Renal cortical epithelial cell (primary cell): ENCODE results near the gene CTNNA2. TPM values are rescaled to one million over a fixed set of nuclear protein-coding genes. Genes with fewer than 3 reads are reported as not detected.

ENCODE experiments used
- DNase-seq: peaks from one replicate; pipeline ENCODE4 v3.0.0-alpha.2; 2011; ENCODE audit warnings: low read depth
- total RNA-seq: library from RNA; depleted of rRNA; stranded (reverse); fragments of >200 nt; gene quantifications from 2 replicates; pipeline ENCODE4 v1.2.3, GENCODE V29; 2014

Gene CTNNA2
- total RNA-seq, 1 donor from 2014 or later: 0.35 TPM

GRCh38 chr2:79935771-79936657, 423.2 kb downstream of the CTNNA2 start:
- peak; percentile 68 for DNase-seq

DNA sequence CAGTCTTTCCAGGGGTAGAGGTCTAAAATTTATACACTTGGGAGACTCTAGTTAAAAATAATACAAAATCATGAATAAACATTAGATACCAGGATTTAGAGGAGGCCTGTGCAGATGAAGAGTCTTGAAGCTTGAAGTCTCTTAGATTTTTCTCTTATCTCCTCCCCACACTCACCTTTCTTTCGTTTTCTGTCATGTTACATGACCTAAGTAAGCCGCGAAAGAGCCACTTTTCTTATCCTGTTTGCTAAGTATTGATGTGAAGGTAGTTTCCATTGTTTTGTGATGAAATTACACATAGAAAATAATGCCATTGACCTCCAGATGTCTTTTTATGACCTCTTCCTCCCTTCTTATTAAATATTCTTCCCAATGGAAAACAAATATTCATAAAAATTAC, 423.9 kb downstream of the CTNNA2 start:
- DNase-seq: no peak

GRCh38 chr2:79938648-79939047, 425.8 kb downstream of the CTNNA2 start:
- DNase-seq: no peak

DNA sequence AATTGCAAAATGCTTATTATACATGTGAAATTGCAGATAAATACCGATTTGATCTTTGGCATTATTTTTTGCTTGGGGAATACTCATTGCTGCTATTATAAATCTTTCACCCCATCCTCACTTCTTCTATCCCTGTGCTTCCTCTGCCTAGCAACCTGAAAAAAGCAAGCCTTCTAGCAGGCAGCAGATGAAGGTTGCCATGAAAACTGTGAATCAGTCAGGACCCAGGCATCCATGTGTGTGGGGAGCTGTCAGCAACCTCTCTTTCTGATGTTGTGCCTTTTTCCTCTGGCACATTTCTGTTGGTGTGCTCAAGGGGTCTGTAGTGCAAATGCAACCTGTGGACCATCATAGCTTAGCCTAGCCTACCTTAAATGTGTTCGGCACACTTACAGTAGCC, 427.5 kb downstream of the CTNNA2 start:
- no peak for DNase-seq

GRCh38 chr2:79941179-79941578, 428.3 kb downstream of the CTNNA2 start:
- DNase-seq: peak; percentile 20

DNA sequence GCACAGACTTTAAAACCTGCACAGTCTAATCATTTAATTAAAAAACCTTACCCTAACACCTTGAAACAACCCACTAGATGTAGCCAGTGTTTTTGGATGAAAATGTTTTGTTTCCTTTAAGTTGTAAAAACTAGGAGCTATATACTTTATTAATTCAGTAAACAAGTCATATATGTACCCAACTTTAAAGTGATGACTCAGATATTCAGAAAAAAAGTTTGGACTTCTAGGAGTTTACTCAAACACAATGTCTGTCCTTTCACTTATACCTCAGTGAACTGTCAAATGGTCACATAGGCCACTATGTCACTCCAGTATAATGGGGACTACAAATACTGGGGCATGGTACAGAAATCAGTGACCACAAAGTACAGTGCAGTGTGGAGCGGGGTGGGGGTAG, 431.4 kb downstream of the CTNNA2 start:
- no peak for DNase-seq

- no peak for DNase-seq
Measured at GRCh38 chr2:79945653-79946445, 433.0 kb downstream of the CTNNA2 start.

GRCh38 chr2:79947751-79948150, 434.9 kb downstream of the CTNNA2 start:
- DNase-seq: no peak

GRCh38 chr2:79950526-79950925, 437.7 kb downstream of the CTNNA2 start:
- no peak for DNase-seq

DNA sequence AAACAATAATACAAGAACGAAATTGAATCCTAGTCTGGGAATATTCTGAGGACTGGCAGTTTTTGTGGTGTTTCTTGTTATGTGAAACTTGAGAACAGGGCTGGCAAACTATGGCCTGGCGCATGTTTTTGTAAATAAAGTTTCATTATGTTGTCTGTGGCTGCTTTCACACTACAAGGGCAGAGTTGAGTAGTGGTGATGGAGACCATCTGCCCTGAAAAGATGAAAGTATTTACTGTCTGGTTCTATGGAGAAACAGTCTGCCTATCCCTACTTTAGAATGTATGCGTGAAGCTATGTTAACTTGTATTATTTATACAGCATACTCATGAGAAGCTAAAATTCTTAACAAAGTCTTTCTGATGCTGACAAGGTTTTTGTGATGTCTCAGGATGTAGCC, 439.8 kb downstream of the CTNNA2 start:
- DNase-seq: no peak

- DNase-seq: no peak
Measured at GRCh38 chr2:79960035-79960434, 447.2 kb downstream of the CTNNA2 start.

- peak; percentile 71 for DNase-seq
Measured at GRCh38 chr2:79960519-79960918, 447.7 kb downstream of the CTNNA2 start.

DNA sequence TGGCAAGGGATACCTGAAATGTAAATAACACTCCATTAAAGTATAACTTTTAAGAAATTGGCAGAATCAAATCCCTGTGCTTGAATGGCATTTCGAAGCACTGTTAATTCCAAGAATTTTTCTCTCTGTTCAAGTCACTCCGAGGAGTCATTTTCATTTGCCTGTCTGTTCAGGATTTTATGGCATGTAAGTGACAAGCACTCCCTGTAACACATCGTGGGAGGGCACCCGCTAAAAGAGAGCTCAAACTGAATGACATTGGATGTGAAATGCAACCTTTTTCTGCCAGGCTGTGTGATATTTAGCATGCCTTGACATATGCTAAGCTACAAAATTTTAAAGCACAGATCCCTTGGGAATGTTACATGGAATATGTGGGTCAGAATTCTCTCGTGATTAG, 452.1 kb downstream of the CTNNA2 start:
- no peak for DNase-seq

DNA sequence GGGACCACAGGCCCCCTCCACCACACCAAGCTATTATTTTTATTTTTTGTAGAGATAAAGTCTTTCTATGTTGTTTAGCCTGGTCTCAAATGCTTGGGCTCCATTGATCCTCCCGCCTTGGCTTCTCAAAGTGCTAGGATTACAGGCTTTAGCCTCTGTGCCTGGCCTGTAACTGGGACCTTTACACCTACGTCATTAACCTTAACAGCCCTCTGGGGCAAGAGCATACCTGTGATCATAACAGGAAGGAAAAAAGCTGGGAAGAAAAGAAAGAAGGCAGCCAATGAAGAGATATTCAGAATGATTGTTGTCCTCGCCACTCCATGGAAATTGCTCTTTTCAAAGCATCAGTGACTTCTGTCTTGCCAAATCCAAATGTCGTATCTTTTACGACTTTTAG, 453.5 kb downstream of the CTNNA2 start:
- no peak for DNase-seq

GRCh38 chr2:79966882-79967281, 454.0 kb downstream of the CTNNA2 start:
- no peak for DNase-seq

GRCh38 chr2:79971807-79972206, 459.0 kb downstream of the CTNNA2 start:
- DNase-seq: no peak

DNA sequence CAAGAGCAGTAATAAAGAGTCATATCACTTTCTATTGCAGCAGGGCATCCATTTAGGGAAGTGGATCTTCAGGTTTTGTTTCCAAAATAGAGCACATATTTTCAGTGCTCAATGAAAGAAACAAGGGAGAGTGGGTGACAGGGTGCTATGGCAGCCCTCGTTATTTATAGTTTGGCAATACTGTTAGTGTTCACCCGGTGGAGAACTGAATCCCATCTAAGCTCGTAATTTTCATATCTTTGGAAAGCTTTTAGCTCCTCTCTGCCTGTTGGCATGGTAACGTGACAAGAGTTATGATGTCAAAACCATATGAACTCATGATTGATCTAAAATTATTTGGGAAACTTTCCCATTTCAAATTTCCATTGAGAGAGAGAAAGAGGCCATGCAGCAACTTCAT, 459.8 kb downstream of the CTNNA2 start:
- DNase-seq: no peak

- no peak for DNase-seq
Measured at GRCh38 chr2:79975791-79976565, 463.1 kb downstream of the CTNNA2 start.

DNA sequence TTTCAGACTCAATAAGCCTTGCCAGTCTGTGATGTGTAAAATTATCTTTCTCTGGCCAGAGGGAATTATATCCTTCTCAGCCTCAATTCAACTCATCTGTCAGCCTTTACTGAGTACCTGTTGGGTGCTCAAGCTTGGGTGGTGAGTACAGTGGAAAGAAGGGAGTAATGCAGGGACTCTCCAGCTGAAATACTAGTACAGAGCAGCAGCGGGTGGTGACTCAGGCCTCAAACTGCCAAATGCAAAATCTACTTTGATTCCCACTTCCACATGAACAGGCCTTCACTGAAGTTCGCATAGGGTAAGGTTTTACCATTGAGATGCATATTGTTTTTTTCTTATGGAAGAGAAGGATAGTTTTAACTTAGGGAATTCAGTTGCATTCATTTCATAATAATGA, 464.9 kb downstream of the CTNNA2 start:
- DNase-seq: no peak

- DNase-seq: no peak
Measured at GRCh38 chr2:79980116-79980515, 467.3 kb downstream of the CTNNA2 start.

DNA sequence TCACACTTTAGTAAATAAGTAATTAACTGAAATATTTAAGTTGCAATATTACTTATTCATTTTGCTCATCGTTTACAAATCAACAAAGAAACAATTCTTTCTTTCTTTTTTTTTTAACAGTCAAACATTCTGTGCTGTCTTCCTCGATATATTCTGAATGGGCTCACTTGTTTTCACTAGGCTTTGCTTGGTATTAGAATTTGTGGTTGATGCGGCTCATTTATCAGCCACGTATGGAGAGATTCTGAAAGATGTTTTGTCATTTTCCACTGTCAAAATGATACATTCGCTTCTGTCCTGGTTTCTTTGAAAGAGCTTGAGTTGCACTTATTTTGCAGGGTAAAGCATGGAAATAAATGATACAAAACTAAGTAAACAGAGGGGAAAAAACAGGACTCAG, 468.0 kb downstream of the CTNNA2 start:
- DNase-seq: no peak

DNA sequence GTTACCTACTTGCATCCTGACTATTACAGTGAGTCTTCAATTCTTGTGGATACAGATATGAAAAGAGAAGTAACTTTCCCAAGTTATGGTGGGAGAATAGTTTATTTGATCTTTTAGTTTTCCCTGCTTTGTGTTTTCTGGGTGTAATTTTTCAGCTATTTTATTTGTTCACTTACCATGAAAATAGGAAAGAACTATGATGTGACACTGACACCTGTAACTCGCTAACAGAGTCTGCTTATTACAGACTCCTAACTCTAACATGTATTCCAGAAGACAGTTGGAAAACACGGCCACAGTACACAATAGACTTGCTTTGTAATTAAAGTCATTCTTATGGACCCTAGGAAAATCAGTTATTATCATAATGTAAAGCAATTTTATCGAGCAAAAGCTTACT, 468.5 kb downstream of the CTNNA2 start:
- no peak for DNase-seq
